Fibroblast of lung (primary cell): ENCODE results near the gene FDXR. TPM values are rescaled to one million over a fixed set of nuclear protein-coding genes. Genes with fewer than 3 reads are reported as not detected.

ENCODE experiments used
- DNase-seq, 2 donors: peaks; one replicate each; pipeline versions ENCODE4 v3.0.0 to v3.0.0-alpha.2; 2010; ENCODE audit warnings: low read depth in 2 of 2
- H2AFZ ChIP-seq: 2 replicates; pipeline ENCODE4 v1.5.1; 2012; ENCODE audit warnings: low read length, control low read depth, inconsistent platforms
- H3K27ac ChIP-seq: 2 replicates; pipeline ENCODE4 v1.5.1; 2011; ENCODE audit warnings: low read length, control low read depth; ENCODE audit not compliant: insufficient read depth
- H3K27me3 ChIP-seq: 2 replicates; pipeline ENCODE4 v1.5.1; 2011; ENCODE audit warnings: mild to moderate bottlenecking, low read length; ENCODE audit not compliant: control insufficient read depth, insufficient read depth
- H3K36me3 ChIP-seq: 2 replicates; pipeline ENCODE4 v1.5.1; 2011; ENCODE audit warnings: low read length; ENCODE audit not compliant: control insufficient read depth, insufficient read depth
- H3K4me1 ChIP-seq: 2 replicates; pipeline ENCODE4 v1.5.1; 2011; ENCODE audit warnings: low read length; ENCODE audit not compliant: control insufficient read depth, insufficient read depth; ENCODE audit errors: extremely low read depth
- H3K4me2 ChIP-seq: 2 replicates; pipeline ENCODE4 v1.5.1; 2011; ENCODE audit warnings: low read length, control low read depth; ENCODE audit not compliant: insufficient read depth; ENCODE audit errors: extremely low read depth
- H3K4me3 ChIP-seq, 4 experiments: fragments of 200-600 bp in 1 of 4; sonication (generic) in 1 of 4; replicated peaks in 1 of 4; 2 replicates each; pipeline ENCODE4 v1.5.1; 2011 to 2016; ENCODE audit warnings: low read length in 4 of 4, low read depth in 3 of 4, mild to moderate bottlenecking in 3 of 4, control low read depth in 2 of 4, inconsistent platforms in 1 of 4, mixed read lengths in 1 of 4; ENCODE audit not compliant: insufficient read depth in 1 of 4; ENCODE audit errors: control extremely low read depth in 1 of 4
- H3K79me2 ChIP-seq: 2 replicates; pipeline ENCODE4 v1.5.1; 2012; ENCODE audit warnings: mild to moderate bottlenecking, low read length, inconsistent platforms; ENCODE audit not compliant: control insufficient read depth, insufficient read depth
- H3K9ac ChIP-seq: 2 replicates; pipeline ENCODE4 v1.5.1; 2011; ENCODE audit warnings: mild to moderate bottlenecking, low read length, control low read depth; ENCODE audit not compliant: insufficient read depth
- H3K9me3 ChIP-seq: 2 replicates; pipeline ENCODE4 v1.5.1; 2012; ENCODE audit warnings: low read depth, low read length; ENCODE audit not compliant: control insufficient read depth, insufficient read depth
- H4K20me1 ChIP-seq: 2 replicates; pipeline ENCODE4 v1.5.1; 2011; ENCODE audit warnings: low read length; ENCODE audit not compliant: control insufficient read depth, insufficient read depth; ENCODE audit errors: extremely low read depth
- EZH2 ChIP-seq: IDR thresholded peaks from 2 replicates; pipeline ENCODE4 v1.5.1; 2012; ENCODE audit warnings: low read length, control low read depth, mild to moderate bottlenecking; ENCODE audit errors: missing control alignments
- polyA plus RNA-seq, 2 donors: library from polyadenylated mRNA; depleted of rRNA in 1 of 2; stranded (reverse) in 1 of 2; unstranded in 1 of 2; fragments of >200 nt; gene quantifications; 2 replicates each; pipeline ENCODE4 v1.2.1, GENCODE V29; 2011 to 2012; ENCODE audit warnings: missing spikeins in 1 of 2
- total RNA-seq: library from RNA; depleted of rRNA; stranded (reverse); fragments of >200 nt; gene quantifications from 2 replicates; pipeline ENCODE4 v1.2.1, GENCODE V29; 2014
- TF ChIP-seq, protein P1 (sequence below), 2 donors: IDR thresholded peaks in 1 of 2; conservative IDR thresholded peaks in 1 of 2; 1 replicate in 1 of 2; 2 replicates in 1 of 2; pipeline ENCODE4 v1.5.1; 2011 to 2012; ENCODE audit warnings: low read length in 2 of 2, control low read depth in 1 of 2, inconsistent platforms in 1 of 2, low read depth in 1 of 2, mild to moderate bottlenecking in 1 of 2

FDXR gene
- total and polyA plus RNA-seq, 2 donors (not counting 1 experiment from before 2014, with no cell fraction given) = 6.8 to 71.0 TPM

GRCh38 chr17:74865504-74866197, 7.1 kb downstream of the FDXR start:
- Histone ChIP-seq H3K27me3 (peaks cover 15% of the 10 kb centered on the region), H3K4me2 (no peak overlapping the region), H4K20me1 (no peaks in the 10 kb centered on the region), H2AFZ (no peak overlapping the region), H3K4me1 (peaks cover 2% of the 10 kb centered on the region), H3K9me3 (no peaks in the 10 kb centered on the region), H3K4me3 (no peak overlapping the region), H3K27ac (no peak overlapping the region), H3K36me3 (peaks cover 4% of the 10 kb centered on the region), H3K9ac (no peak overlapping the region), H3K79me2 (no peaks in the 10 kb centered on the region)
- DNase-seq = no peak
- TF ChIP-seq, protein P1, sequence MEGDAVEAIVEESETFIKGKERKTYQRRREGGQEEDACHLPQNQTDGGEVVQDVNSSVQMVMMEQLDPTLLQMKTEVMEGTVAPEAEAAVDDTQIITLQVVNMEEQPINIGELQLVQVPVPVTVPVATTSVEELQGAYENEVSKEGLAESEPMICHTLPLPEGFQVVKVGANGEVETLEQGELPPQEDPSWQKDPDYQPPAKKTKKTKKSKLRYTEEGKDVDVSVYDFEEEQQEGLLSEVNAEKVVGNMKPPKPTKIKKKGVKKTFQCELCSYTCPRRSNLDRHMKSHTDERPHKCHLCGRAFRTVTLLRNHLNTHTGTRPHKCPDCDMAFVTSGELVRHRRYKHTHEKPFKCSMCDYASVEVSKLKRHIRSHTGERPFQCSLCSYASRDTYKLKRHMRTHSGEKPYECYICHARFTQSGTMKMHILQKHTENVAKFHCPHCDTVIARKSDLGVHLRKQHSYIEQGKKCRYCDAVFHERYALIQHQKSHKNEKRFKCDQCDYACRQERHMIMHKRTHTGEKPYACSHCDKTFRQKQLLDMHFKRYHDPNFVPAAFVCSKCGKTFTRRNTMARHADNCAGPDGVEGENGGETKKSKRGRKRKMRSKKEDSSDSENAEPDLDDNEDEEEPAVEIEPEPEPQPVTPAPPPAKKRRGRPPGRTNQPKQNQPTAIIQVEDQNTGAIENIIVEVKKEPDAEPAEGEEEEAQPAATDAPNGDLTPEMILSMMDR (conservative IDR thresholded peaks at IDR 0.05 in 1 of 2, IDR thresholded peaks at IDR 0.05 in 1 of 2; ENCODE audit: low read depth in 1 of 2, low read length in 2 of 2) = no peak
- TF ChIP-seq EZH2 = no peak

DNA sequence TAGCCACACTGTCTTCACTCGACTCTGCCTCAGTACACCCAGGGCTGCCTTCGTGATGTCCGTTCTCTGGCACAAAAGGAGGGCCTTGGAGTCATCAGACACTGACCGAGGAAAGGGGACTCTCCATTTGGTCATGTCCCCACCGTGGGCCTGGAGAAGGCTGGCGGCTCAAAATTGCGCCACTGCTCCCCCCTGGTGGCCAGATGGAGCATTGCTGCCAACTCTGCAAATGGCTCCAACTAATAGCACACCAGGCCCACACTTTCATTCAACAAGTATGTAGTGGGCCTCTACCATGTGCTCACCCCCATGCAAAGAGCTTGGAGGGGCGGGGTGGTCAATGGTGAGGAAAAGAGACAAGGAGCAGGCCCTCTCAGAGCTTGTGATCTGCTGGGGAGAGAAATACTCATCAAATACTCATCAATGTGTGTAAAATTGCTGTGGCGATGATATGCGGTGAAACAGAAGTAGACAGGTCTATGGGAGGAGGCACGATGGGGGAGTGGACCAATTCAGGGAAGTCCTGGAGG, 7.9 kb downstream of the FDXR start:
- H3K4me3 ChIP-seq = no peak overlapping the region
- TF ChIP-seq, protein P1 (conservative IDR thresholded peaks at IDR 0.05 in 1 of 2, IDR thresholded peaks at IDR 0.05 in 1 of 2; ENCODE audit: low read depth in 1 of 2, low read length in 2 of 2) = peak; percentile 91 to 93
- no peak for TF ChIP-seq EZH2
- H3K9me3 ChIP-seq = no peaks in the 10 kb centered on the region
- H3K27ac ChIP-seq = no peak overlapping the region
- H3K9ac ChIP-seq = no peak overlapping the region
- H3K4me2 ChIP-seq = no peak overlapping the region
- no peaks in the 10 kb centered on the region for H4K20me1 ChIP-seq
- peaks cover 4% of the 10 kb centered on the region for H3K36me3 ChIP-seq
- peak; percentile 35 to 57 for DNase-seq
- H3K79me2 ChIP-seq = no peaks in the 10 kb centered on the region
- H3K4me1 ChIP-seq = no peaks in the 10 kb centered on the region
- H3K27me3 ChIP-seq = peaks cover 22% of the 10 kb centered on the region
- H2AFZ ChIP-seq = no peak overlapping the region

GRCh38 chr17:74864297-74864865, 8.4 kb downstream of the FDXR start:
- no peaks in the 10 kb centered on the region for H3K79me2 ChIP-seq
- no peaks in the 10 kb centered on the region for H3K4me1 ChIP-seq
- H3K4me2 ChIP-seq = no peak overlapping the region
- H2AFZ ChIP-seq = no peak overlapping the region
- H3K4me3 ChIP-seq = no peak overlapping the region
- H3K9ac ChIP-seq = no peak overlapping the region
- H3K9me3 ChIP-seq = no peaks in the 10 kb centered on the region
- TF ChIP-seq EZH2 = no peak
- TF ChIP-seq, protein P1 (conservative IDR thresholded peaks at IDR 0.05 in 1 of 2, IDR thresholded peaks at IDR 0.05 in 1 of 2; ENCODE audit: low read depth in 1 of 2, low read length in 2 of 2) = no peak
- no peaks in the 10 kb centered on the region for H4K20me1 ChIP-seq
- H3K36me3 ChIP-seq = peaks cover 2% of the 10 kb centered on the region
- peaks cover 24% of the 10 kb centered on the region for H3K27me3 ChIP-seq
- no peak for DNase-seq
- no peak overlapping the region for H3K27ac ChIP-seq
